GM19395 (cell line): ENCODE data around the gene STK25.

Source experiments
- ATAC-seq: cut with Tn5 transposase; IDR thresholded peaks from one replicate; pipeline ENCODE4 v1.9.1; 2021; ENCODE audit warnings: mild to moderate bottlenecking, moderate library complexity; ENCODE audit not compliant: unreplicated experiment

STK25 gene

GRCh38 chr2:241508240-241509154, at the start of gene STK25:
Gene STK25, minus strand, starts transcription at chr2:241508584. Its CDS starts 549 bp downstream, at chr2:241508035.
- peak; percentile 90 for ATAC-seq

GRCh38 chr2:241556746-241557145, 48.4 kb upstream of the STK25 start:
- ATAC-seq, result no peak

GRCh38 chr2:241555711-241556110, 47.3 kb upstream of the STK25 start:
- no peak for ATAC-seq

GRCh38 chr2:241554610-241555322, 46.4 kb upstream of the STK25 start:
- ATAC-seq, result no peak

- no peak for ATAC-seq
Measured at GRCh38 chr2:241553981-241554380, 45.6 kb upstream of the STK25 start.

- ATAC-seq, result no peak
Measured at GRCh38 chr2:241553512-241553830, 45.1 kb upstream of the STK25 start.

GRCh38 chr2:241551998-241552737, 43.8 kb upstream of the STK25 start:
- ATAC-seq, result no peak

- no peak for ATAC-seq
Measured at GRCh38 chr2:241551599-241551997, 43.2 kb upstream of the STK25 start.

- no peak for ATAC-seq
Measured at GRCh38 chr2:241550616-241551580, 42.5 kb upstream of the STK25 start.

- ATAC-seq, result no peak
Measured at GRCh38 chr2:241548451-241548835, 40.1 kb upstream of the STK25 start.

GRCh38 chr2:241547781-241548450, 39.5 kb upstream of the STK25 start:
- no peak for ATAC-seq

- no peak for ATAC-seq
Measured at GRCh38 chr2:241546771-241547498, 38.6 kb upstream of the STK25 start.

- no peak for ATAC-seq
Measured at GRCh38 chr2:241545523-241546473, 37.4 kb upstream of the STK25 start.

GRCh38 chr2:241545106-241545505, 36.7 kb upstream of the STK25 start:
- no peak for ATAC-seq

- no peak for ATAC-seq
Measured at GRCh38 chr2:241542278-241542605, 33.9 kb upstream of the STK25 start.

- no peak for ATAC-seq
Measured at GRCh38 chr2:241541564-241542277, 33.3 kb upstream of the STK25 start.

GRCh38 chr2:241540771-241541561, 32.6 kb upstream of the STK25 start:
- ATAC-seq, result no peak
